HG02759 (cell line): ENCODE data around the gene MRTO4.
"Not testable (repeated sequence)": the region's sequence is repeated elsewhere in the genome, so short reads cannot be mapped to it uniquely, and the experiment has no call there.

ENCODE experiments used
- ATAC-seq: cut with Tn5 transposase; IDR thresholded peaks from one replicate; pipeline ENCODE4 v1.9.1; 2021; ENCODE audit warnings: mild to moderate bottlenecking, moderate library complexity; ENCODE audit not compliant: unreplicated experiment

MRTO4 gene

DNA sequence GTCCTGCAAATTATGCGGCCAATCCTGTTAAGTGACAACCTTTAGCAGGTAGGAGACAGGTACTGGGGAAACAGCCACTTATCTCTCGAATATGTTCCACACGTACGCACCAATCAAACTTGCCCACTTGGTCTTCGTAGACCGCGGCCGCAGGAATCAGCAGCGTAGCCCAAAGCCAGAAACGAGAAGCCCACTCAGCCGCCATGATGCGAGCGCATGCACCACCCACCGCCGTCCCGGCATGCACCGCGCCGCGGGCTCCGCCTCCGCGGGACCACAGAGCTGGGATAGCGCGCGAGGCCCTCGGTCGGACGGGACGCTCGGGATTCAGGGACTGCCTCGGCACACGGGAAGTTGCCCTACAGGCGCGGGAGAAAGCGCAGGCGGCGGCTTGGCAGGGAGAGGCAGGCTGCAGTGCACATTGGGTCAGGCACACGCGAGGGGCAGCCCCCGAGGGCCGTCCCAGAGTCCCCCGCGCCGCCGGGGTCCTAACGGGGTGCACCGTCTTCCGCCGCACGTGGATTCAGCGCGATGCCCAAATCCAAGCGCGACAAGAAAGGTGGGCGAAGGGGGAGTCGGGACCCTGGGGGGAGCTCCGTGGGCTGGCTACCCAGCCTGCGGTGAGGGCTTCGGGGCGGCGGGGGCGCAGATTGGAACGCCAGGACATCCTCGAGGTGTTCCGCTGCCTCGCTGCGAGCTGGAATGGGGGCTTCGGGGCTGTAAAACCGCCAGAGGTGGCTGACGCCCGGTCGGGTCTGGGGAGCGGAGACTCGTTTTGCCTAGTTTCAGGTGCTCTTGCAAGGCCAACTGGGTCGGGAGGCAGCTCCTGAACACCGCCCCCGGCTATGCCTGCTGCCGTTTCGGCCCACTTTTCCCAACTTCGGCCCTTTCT, at the start of gene MRTO4, which contains the start of gene EMC1:
Gene MRTO4 (plus strand): TSS at position 501 of the 892 bp plus-strand sequence. CDS start 31 bp downstream, at position 532.
Gene EMC1 (minus strand): TSS at position 220 of the 892 bp plus-strand sequence. CDS start 15 bp downstream, at position 205.
- ATAC-seq = peak; percentile 87

DNA sequence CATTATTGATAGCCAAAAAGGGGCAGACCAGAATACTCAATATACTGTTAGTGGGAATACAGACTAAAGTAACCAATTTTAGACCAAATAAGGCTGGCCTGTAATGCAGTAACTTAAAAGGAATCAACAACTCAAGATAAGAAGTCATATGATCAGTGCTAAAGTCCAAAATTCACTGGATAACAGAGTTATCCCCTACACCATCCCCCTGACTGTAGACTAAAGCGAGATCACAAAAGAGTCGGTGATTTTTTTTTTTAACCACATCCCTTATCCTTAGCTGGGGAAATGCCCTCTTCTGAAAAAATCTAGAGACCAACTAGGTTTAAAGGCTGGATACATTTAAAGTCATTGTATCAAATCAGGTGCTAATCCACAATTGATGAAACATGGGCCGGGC, 49.2 kb upstream of the MRTO4 start:
- no peak for ATAC-seq

DNA sequence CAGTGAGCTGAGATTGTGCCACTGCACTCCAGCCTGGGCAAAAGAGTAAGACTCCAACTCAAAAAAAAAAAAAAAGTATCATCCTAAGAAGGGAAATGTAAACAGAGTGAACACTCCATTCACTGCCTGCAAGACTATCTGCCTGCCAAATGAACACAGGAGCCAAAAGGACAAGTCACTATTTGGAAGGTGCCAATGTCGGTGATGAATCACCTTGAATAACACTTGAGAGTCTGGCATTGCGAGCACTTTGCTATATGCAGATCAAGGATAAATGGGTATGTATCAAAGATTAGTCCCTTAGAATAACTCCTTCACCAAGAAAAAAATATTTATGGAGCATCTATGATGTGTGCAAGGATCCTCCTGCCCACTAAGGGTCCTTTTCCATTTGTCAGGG, 48.2 kb upstream of the MRTO4 start:
- no peak for ATAC-seq

DNA sequence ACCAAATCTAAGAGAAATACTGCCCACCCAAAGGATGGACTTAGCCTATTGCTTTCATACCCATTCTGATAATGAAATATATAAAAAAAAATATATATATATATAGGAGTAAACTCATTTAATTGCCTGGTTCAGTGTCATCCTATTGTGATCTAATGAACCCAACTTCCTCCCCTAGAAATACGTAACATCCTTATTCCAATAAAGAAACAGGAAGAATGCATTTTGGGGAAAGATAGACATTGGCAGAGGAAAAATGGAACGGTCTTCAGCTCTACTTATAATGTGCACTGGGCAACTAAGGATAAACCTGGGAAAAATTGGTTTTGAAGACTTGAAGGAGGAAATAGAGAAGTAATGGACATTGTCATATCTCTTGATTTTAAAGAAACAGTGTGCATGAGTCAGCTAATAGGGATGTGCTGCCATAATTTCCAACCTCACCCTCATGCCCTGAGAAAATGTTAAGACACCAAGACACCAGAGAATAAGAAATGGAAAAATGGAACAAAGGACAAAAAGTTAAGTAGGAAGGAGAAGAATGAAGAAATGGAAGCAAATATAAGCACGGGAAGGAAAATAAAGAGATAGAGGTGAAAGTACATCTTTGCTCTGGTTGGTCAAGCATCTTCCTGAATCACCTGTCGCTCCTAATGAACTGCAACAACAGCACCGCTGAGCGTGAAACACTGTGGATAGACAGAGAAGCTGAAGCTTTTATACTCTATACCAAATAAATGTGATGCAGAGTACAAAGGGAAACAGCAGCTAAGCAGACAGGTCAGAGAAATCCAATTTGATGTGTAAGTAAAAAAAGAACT, 46.9 kb upstream of the MRTO4 start:
- no peak for ATAC-seq

DNA sequence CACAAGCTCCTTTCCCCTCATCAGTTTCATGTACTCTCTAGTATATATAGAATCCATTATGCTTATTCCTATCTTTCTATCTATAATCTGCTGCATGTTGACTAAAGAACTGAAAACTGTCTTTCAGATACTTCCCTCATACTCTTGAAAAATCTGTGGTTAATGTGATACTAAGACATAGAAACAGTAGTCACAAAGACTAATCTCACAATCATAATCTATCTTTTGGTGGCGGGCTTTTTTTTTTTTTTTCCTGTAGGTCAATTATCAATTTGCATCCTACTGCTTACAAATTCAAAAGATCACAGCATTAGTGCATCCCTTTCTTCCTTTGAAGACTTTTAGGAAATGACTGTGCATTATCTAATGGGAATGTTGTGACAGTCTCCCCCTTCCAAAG, 46.2 kb upstream of the MRTO4 start:
- ATAC-seq = no peak

DNA sequence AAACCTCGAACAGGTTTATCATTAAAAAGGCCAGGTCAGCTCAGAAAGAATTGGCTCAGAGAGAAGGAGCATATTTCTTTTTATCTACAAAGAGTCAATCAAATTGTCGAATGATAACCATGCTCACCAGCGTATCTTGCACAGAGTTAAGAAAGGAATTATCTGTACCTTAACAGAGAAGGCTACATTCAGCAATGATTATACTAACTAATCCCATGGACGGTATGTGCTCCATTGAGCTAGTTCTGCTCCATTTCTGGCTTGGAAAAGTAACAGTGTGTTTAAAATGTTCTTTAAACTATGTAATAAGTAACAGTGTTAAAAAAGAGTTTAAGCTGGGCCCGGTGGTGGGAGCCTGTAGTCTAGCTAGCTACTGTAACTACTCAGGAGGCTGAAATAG, 45.8 kb upstream of the MRTO4 start:
- ATAC-seq = no peak

DNA sequence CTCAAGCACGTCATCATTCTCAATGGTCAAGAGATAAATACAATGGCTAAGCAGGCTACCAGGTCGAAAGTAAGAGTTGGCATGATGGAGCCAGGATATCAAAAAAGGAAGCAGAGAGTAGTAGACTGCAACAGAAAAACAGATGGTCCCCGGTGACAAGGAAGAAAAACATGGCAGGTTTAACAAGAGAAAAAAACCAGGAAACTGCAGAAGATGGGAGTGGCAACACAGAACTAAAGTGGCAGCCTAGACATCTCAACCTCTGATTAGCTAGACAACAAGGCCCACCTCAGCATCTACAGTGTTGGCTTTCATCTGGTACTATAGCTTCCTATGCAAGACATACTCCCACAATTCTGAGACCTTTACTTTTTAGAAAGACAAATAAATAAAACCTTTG, 44.7 kb upstream of the MRTO4 start:
- no peak for ATAC-seq

DNA sequence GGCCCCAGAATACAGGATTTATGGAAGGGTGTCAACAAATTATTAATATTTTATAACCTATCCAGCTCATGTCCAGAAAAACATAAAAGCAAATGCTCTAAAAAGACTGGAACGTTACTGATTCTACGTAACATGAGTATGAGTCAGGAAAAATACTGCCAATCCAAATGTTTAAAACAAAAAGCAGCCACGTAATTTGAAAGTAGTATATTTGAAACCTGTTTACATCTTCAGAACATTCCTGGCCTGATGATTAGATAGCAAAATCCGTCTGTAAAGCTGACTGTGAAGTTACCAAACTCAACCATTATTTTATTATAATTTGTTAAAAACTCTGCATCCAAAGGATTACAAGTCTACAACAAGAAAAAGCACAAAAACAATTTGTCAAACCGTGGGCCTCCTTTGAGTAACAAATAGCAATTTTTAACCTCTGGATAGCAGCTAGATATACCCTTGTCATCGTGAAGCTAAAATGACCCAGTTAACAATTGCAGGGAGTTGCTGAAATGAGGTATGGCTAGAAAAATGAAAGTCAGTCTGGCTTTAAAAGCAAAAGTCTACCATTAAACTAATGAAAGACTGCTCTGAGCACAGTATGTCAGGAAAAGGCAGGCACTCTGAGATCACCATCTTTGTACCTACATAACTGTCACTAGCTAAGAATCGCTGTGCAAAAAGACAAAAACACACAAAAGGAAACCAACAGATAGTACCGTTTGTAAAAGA, 42.7 kb upstream of the MRTO4 start:
- ATAC-seq = no peak

DNA sequence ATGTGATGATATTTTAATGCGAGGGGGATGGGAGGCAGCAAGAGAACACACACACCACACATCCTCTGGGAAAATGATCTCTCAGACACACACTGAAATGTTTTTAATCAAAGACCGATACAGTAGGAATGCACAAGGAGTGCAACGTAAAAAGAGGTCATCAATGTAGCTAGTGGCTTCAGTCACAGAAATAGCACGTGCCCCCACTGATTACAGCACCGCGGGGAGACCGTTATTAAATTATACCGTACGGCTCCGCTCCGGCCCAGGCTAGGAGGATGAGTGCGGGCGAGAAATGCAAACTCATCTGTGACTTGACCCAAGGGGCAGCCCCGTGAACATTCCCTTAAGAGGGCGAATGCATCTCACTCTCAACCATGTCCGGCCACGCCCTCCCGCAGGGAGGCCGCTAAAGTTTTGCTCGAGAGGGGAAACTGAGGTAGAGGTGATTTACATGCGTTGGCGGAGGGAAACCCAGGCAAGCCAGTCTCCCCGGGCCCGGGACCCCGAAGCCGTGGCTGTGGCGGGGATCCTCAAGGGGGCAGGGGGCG, 42.1 kb upstream of the MRTO4 start:
- ATAC-seq = peak; percentile 44

DNA sequence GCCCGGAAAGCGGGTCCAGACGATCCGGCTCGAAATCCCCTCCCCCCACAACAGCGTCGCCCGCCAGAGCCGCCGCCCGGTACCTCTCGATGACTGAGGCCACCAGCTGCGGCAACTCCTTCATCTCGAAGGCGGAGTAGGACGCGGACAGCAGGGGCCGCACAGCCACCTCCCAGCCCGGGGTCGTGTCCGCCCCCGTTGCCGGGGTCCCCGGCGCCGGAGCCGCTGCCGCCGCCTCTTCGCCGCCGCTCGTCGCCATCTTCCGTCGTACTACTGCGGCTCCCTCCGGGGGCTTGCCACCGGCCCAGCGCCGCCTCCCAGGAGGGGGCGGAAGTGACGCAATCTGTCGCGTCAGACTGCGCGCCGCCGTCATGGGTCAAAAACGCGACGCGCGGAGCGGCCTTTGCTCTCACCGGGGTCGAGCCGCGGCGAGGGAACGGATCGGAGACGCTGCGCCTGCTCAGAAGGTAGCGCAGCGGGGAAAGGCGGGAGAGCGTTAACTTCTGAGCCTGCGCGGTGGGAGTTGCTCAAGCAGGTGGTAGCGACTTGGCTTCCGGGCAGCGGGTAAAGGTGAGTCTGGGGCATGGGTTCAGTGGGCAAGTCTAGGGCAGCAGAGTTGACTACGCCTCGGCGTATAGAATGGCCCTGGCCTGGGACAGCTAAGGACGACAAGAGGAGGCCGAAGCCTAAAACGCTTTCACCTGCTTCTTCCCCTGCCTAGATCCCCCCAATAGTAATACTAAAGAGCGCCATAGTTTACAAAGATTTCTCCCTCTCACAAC, 41.4 kb upstream of the MRTO4 start, which contains the start of gene UBR4:
Gene UBR4 (minus strand): TSS at position 277 of the 782 bp plus-strand sequence. CDS start 18 bp downstream, at position 259.
- ATAC-seq = peak; percentile 94

DNA sequence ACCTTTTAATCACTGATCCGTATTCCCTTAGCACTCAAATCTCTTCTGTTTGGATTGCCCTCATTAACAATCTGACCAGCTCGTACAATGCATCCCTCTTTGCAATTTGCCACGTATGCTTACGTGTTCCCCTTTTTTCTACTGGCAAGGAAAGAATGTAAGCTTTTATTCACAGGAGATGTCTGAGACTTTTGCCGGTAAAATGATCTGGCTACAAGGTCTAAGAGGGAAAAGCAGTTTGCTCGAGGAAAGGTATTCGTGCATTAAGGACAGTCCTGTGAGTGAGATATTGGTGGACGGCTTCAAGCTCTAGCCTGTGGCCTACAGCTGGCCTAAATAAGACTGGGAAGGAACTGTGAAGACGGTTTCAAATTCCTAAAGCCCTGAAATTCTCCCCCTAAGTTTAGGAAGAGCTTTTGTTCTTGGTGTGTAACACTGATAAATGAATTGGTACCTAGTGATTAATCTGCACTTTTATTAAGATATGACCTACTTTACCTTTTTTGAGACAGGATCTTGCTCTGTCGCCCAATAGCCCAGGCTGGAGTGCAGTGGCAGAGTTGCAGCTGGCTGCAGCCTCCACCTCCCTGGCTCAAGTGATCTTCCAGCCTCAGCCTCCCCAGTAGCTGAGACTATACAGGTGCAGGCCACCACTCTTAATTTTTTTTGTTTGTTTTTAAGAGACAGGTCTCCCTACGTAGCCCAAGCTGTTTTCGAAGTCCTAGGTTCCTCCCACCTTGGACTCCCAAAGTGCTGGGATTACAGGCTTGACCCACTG, 40.6 kb upstream of the MRTO4 start:
- ATAC-seq = no peak

DNA sequence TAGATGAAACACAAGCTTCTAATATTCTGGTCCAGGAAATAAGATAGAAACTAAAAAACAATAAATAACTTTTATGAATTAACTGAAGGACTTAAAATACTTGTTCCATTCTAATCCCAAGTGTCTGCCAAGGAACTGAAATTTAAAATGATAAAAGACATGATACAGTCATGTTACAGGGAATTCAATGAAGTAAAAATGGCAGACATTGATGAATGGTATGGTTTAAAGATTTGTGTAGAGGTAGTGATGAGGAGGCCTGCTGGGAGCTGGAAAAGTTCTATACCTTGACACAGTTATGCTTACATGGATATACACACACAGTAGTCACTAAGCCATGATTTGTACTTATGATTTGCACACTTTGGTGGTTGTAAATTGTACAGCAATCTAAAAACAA, 39.4 kb upstream of the MRTO4 start:
- ATAC-seq = no peak

DNA sequence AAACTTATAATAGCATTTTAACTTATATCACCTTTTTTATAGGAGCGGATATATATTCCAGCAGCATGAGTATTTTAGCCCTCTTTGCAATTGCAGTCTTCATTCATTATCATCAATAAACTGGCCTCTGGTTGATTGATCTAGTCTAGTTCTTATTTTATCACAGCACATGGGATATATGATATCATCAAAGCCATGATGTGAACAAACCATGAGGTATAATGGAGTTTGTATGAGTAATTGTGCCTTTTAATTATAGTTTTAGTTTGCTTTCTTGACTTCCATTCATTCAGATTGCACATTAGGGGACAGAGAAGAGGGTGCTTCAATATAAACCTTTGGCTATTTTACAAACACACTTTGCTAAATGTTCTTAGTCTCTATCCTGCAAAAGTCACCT, 38.0 kb upstream of the MRTO4 start:
- no peak for ATAC-seq

DNA sequence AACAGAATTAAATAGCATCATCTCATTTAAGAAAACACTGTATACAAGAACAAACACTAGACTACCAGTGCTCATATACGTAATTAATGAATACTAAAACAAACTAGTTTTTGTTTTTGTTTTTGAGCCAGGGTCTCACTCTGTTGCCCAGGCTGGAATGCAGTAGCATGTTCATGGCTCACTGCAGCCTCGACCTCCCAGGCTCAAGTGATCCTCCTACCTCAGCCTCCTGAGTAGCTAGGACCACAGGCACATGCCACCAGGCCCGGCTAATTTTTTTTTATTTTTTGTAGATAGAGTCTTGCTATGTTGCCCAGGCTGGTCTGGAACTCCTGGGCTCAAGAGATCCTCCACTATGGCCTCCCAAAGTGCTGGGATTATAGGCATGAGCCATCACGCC, 35.0 kb upstream of the MRTO4 start:
- ATAC-seq = not testable (repeated sequence)

DNA sequence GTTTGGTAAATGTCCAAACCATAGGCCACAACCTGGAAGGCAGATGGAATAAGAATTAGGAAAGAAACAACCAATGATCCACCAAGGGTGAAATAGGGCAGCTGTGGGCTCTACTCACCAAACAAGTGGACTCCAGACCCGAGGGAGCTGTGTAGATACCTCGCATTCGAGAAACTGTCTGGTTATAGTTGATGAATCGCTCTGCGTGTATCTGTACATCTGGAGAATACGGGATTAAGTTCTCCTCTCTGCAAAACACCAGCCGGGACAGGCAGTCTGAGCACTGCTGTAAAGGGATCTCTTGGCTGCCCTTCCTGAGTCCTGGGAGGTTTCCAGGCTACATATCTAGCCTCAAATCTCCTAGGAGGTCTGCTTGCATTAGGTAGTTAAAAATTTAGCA, 32.2 kb upstream of the MRTO4 start:
- ATAC-seq = no peak

DNA sequence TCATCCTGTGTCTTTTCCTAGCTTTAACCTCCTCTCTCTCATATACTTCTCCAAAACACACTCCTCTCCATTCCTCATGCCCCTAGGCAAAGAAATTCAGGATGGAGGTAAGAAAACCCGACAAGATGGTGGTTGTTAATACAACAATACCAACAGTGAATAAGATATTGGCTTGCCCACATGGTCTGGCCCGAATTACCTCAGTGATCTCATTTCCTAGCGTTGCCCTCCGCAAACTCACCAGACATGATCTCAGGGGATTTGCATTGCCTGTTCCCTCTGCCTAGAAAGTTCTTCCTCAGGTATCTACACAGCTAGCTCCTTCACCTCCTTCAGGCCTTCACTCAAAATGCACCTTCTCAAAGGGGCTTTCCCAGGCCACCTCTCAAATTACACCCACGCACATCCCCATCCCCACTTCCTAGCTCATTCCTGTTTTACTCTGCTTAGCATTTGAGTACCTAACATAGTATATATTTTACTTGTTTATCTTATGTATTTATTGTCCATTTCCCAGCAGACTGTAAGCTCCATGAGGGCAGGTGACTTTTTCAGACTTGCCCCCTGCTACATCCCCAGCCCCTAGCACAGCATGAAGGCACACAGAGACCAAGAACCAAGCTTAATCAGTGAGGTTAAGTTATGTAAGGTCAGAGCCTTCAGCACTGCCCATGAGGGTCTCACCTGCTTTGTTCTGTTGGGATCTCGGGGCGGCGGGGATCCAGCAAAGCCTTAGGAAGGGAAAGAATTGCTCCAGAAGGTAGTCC, 31.3 kb upstream of the MRTO4 start:
- ATAC-seq = no peak

DNA sequence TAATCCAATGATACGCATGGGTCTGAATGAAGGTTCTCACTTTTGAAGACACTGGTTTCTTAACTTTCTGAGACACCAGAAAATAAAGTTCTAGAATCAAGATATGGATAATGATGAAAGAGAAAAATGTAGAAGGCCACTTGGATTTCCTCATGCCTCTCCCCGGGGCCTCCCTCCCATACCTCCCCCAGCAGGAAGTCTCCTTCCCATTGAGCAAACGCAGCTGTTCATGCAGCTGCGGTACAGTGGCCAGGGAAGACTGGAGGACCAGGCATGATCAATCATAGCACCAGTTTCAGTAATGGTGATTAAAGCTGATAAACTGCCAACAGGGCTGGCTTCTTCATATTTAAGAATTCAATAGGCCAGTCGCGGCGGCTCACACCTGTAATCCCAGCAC, 30.6 kb upstream of the MRTO4 start:
- no peak for ATAC-seq

DNA sequence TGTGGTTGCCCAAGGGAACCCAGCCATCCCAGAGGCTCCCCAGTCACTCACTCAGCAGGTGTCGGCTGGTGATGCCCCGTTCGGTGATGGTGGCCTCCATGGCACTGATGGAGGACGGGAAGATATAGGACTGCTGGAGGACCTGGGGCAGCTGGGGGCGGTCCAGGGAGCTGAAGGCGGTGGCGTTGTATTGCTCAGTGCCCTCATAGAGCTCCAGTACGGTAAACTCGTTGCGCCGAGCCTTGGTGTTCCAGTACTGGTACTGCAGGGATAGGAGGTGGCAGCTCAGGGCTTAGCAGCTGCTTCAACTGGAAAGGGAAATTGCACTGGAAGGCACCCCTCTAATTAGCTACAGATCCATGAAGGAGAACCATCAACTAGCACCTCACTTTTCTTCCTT, 29.0 kb upstream of the MRTO4 start:
- no peak for ATAC-seq
